GM06990 (cell line): ENCODE results near the gene PIH1D2.
"Not testable (repeated sequence)": the region's sequence is repeated elsewhere in the genome, so short reads cannot be mapped to it uniquely, and the experiment has no call there.

Experiments
- DNase-seq: peaks from one replicate; pipeline ENCODE4 v3.0.0-alpha.2; 2011; ENCODE audit not compliant: insufficient read length; ENCODE audit errors: extremely low read depth
- H3K27me3 ChIP-seq: replicated peaks from 2 replicates; pipeline ENCODE4 v1.6.0; 2011; ENCODE audit warnings: low read length; ENCODE audit not compliant: control insufficient read depth, insufficient read depth
- H3K36me3 ChIP-seq: 2 replicates; pipeline ENCODE4 v1.5.1; 2011; ENCODE audit warnings: low read length; ENCODE audit not compliant: control insufficient read depth, insufficient read depth
- H3K4me3 ChIP-seq: replicated peaks from 2 replicates; pipeline ENCODE4 v1.5.1; 2011; ENCODE audit warnings: low read depth, mild to moderate bottlenecking, control low read depth, low read length
- CTCF ChIP-seq: IDR thresholded peaks from 2 replicates; pipeline ENCODE4 v1.5.1; 2011; ENCODE audit warnings: low read length, control low read depth, mild to moderate bottlenecking, inconsistent platforms; ENCODE audit not compliant: insufficient read depth, poor library complexity, severe bottlenecking

Gene PIH1D2

GRCh38 chr11:112033902-112034301 lies 39.9 kb downstream of the PIH1D2 start:
- DNase-seq, result no peak
- Histone ChIP-seq H3K4me3 (no peak overlapping the region), H3K27me3 (no peaks in the 10 kb centered on the region), H3K36me3 (peaks cover 16% of the 10 kb centered on the region)
- TF ChIP-seq CTCF, result no peak

- H3K36me3 ChIP-seq, result peaks cover 14% of the 10 kb centered on the region
- no peak for DNase-seq
- no peak for TF ChIP-seq CTCF
- no peak overlapping the region for H3K4me3 ChIP-seq
- H3K27me3 ChIP-seq, result no peaks in the 10 kb centered on the region
Observed at GRCh38 chr11:112029460-112029859, 44.4 kb downstream of the PIH1D2 start.

- H3K4me3 ChIP-seq, DNase-seq, H3K27me3 ChIP-seq: not testable (repeated sequence)
- H3K36me3 ChIP-seq, result peaks cover 11% of the 10 kb centered on the region
Observed at GRCh38 chr11:112026784-112027410, 46.9 kb downstream of the PIH1D2 start.

GRCh38 chr11:112025707-112026106 lies 48.1 kb downstream of the PIH1D2 start:
- no peak for DNase-seq
- peak overlapping the region; percentile 88 for H3K4me3 ChIP-seq
- no peak for TF ChIP-seq CTCF
- H3K27me3 ChIP-seq, result no peaks in the 10 kb centered on the region
- peaks cover 9% of the 10 kb centered on the region for H3K36me3 ChIP-seq

DNA sequence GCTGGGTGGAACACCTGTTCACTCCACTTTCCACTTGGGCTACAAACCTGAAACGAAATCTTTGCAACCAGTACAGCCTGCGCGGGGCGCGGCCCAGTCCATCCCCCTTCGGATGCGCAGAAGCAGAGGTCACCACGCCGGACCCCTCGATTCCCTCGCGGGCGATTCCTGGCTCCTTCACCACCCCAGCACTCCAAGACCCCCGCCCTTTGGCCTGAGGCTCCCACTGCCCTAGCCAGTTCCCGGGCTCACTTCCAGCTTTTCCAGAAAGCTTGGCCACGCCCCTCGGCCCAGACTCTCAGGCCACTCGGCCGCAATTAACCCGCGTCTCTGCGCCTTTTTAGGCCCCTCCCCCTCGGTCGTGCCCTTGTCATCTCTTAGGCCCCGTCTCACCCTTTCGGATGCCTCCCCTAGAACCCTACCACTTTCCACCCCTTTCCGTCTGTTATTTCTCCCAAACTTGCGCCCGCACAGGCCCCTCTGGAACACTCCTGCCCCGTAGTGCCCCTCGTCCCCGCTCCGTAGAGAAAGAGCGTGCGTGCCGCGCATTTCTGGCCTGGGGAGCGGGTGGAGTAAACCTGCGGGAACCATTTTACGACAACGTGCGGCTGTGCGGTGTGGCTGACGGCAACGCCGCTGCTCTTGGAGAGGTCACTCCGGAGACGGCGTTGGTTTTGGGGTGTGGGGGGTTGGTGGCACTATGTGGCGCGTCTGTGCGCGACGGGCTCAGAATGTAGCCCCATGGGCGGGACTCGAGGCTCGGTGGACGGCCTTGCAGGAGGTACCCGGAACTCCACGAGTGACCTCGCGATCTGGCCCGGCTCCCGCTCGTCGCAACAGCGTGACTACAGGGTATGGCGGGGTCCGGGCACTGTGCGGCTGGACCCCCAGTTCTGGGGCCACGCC lies 48.8 kb downstream of the PIH1D2 start, which contains the start of gene DLAT:
DLAT (plus strand) TSS at position 636 of the 906 bp plus-strand sequence; CDS start at position 701, 65 bp downstream.
- TF ChIP-seq CTCF, result no peak
- DNase-seq, result peak; percentile 94
- H3K36me3 ChIP-seq, result peaks cover 6% of the 10 kb centered on the region

DNA sequence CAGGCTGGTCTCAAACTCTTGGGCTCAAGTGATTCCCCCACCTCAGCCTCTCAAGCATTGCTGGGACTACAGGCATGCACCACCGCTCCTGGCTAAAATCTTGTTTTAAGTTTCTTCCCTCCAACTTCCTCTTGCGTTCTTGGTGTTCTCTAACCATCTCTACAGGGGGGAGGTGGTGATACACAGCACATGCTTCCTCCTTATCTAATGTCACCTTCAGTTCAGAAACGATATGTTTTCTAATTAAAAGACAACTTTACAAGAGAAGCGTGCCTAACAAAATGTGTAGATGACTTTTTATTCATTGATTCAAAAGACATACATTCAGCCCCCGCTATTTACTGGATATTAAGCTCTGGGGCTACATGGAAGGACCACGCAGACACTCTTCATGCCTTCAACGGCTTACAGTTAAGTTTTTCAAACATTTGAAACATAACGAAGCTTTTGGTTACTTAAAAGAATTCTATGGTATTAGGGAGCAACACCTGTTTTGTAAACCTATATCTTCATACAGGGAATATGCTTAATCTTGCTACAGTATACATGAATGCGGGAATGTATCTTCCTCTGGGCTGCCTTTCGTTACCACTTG lies 49.5 kb downstream of the PIH1D2 start:
- Histone ChIP-seq H3K36me3 (0 out of 2 replicates have a peak, but pooled peaks cover 1% of the 10 kb centered on the region), H3K27me3 (no peaks in the 10 kb centered on the region), H3K4me3 (peak overlapping the region; percentile 88)
- no peak for TF ChIP-seq CTCF
- peak; percentile 49 for DNase-seq

More for the DNA sequence above, 48.8 kb downstream of the PIH1D2 start, which contains the start of gene DLAT:
- peak within 1 kb of the TSS; percentile 88 for H3K4me3 ChIP-seq
- no peaks in the 10 kb centered on the region for H3K27me3 ChIP-seq
